Activated CD8-positive, alpha-beta memory T cell treated with anti-CD3 and anti-CD28 coated beads, Interleukin-2, amount 50 U/mL, for 1 hour (primary cell): ENCODE measurements around the gene UGT1A4.

Experiments
- DNase-seq: peaks from one replicate; pipeline ENCODE4 v3.0.0-alpha.2; 2020; ENCODE audit errors: extremely low read depth

Gene UGT1A4

DNA sequence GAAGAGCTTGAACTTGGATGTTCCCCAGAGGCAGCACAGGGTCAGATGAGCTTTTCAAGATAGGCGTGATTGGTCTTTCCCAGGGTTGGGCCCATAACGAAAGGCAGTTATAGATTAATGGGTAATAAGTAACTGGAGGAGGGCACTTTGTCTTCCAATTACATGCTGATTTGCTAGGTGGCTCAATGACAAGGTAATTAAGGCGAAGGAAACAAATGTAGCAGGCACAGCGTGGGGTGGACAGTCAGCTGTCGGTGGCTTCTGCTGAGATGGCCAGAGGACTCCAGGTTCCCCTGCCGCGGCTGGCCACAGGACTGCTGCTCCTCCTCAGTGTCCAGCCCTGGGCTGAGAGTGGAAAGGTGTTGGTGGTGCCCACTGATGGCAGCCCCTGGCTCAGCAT lies at the start of gene UGT1A4:
Gene UGT1A4, plus strand, starts transcription at position 185 of the 400 bp plus-strand sequence. Its CDS starts 85 bp downstream, at position 270.
- no peak for DNase-seq

DNA sequence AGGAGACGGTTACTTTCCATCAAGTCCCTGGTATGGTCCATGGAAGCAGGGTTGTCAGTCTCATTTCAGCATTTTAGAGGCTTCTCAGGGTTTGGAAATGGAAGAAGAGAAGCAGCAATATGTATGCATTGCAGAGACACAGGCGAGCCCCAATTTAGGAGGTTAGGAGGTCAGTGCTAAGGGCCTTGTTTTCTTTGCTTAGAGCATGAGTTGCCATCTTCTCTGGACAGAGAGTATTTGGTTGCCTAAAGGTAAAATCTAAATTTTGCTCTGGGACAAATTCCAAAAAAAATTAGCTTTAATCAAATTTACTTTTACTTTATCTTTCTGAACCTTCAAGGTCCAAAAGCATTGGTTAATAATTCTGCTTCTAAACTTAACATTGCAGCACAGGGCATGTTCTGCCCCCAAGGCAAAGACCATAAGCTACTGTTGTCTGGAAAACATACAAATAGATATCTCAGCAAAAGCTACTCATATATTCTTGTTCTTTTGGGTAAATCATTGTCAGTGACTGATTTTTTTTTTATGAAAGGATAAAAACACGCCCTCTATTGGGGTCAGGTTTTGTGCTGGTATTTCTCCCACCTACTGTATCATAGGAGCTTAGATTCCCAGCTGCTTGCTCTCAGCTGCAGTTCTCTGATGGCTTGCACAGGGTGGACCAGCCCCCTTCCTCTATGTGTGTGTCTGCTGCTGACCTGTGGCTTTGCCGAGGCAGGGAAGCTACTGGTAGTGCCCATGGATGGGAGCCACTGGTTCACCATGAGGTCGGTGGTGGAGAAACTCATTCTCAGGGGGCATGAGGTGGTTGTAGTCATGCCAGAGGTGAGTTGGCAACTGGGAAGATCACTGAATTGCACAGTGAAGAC lies 47.0 kb upstream of the UGT1A4 start, which contains the start of gene UGT1A9:
Gene UGT1A9, plus strand, starts transcription at position 609 of the 872 bp plus-strand sequence. Its CDS starts 37 bp downstream, at position 646.
- no peak for DNase-seq

DNA sequence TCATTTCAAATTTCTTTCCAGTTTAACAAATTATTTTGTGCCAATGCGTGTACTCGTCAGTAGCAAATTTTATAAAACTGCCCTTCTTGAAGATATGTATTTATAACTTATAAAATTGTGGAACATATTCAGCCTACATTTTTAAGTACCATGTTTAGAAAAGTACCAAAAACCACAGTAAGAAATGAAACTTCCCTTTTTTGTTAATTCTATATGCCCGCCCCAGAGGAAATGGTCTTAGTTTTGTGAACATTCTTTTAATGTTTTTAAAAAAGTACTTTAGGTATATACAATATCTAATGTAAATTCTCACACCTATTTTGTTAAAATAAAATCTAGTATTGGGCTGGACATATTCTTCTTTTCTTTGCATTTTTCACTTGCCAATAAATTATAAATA lies 45.6 kb upstream of the UGT1A4 start:
- no peak for DNase-seq

DNA sequence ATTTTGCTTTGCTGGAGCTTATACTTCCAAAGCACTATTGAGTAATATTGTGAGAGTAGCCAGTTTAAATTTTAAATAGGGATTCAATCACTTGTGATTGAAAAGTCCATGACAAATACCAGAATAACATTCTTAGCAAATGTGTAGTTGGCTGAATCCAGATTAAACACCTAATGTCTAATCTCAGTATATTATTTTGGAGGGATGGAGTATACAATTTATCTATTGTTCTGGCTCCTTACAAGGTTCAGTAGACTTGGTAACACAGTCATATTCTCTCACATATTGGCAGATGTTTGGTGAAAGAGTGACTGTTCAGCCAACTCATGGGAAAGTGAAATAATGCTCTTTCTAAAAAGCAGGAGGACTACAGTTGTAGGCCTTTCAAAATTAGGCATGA lies 44.6 kb upstream of the UGT1A4 start:
- DNase-seq = no peak

- no peak for DNase-seq
Observed at GRCh38 chr2:233674314-233674713, 44.2 kb upstream of the UGT1A4 start.

DNA sequence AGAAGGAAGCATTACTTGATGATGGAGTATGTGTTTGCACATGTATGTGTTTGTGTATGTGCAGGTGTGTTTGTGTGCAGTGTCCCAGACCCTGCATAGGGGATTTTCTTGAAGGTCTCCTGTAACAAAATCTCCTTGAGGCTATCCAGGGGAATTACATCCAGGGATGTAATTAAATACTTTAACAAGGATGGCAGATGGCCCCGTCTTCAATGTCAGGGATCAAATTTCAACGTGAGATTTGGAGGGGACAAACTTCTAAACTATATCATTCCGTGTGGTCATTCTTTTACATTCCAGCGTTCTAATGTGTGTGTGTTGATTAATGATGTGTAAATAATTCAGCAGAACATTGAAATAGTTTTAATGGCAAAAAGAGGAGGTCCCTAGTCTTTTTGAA lies 43.5 kb upstream of the UGT1A4 start:
- DNase-seq = no peak

DNA sequence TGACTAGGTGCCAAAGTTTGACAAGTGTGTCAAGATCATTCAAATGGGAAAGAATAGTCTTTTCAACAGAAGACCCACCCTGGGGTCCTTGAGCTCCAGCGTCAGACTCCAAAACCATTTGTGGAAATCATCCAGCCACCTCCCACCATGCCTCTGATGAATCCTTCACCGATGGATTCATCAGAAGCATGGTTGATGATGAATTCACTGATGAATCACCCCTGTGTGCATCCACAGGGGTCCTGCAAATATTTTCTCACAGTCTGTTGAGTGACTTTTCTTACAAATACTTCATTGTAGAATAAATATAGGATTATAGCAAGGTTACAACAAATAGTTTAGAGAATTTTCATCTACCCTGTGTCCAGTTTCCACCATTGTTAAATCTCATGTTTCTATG lies 42.5 kb upstream of the UGT1A4 start:
- no peak for DNase-seq

DNA sequence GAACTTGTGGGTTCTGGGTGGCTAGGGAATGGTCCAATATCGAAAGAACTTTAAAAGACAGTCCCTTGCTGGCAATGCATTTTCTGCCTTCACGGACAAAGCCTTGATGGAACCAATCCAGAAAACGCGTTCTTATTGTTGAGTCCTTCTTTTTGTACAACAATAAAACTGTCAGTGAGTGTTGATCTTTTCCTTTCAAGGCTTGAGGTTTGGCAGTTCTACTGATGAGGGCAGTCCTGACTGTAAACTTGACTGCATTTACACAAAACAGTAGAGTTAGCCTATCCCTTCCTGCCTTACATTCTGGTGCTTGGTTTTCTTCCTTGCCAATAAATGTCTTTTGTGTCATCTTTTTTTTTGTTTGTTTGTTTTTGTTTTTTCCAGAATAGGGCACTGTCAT lies 39.3 kb upstream of the UGT1A4 start:
- no peak for DNase-seq

DNA sequence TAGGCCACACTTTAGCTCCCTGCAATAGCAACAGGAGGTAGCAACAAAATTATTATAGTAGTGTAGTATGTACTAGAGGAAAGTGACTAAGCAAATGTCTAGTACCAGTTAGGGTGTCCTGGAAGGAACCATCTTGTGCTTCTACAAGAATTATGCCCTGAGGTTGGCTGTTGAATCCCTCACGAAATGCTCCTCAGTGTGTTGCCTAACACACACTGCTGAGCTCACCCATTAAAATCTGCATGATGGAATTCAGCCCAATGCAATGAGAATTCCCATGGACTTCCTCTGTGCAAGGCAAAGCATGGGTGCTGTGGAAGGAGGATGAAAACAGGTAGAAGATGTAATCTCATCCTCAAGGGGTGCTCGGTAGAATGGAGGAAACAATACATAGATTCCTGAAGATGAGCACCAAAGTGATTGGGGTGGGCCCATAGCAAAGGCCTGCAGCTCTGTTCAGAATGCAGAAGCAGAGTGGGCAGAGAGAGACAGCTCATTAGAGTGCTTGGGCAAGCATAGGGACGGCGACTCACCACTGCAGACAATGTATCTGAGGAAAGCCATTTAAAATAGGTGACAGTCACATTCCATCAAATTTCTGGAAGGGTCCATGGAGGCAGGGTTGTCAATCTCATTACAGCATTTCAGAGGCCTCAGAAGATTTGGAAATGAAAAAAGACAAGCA lies 38.0 kb upstream of the UGT1A4 start:
- DNase-seq = no peak

DNA sequence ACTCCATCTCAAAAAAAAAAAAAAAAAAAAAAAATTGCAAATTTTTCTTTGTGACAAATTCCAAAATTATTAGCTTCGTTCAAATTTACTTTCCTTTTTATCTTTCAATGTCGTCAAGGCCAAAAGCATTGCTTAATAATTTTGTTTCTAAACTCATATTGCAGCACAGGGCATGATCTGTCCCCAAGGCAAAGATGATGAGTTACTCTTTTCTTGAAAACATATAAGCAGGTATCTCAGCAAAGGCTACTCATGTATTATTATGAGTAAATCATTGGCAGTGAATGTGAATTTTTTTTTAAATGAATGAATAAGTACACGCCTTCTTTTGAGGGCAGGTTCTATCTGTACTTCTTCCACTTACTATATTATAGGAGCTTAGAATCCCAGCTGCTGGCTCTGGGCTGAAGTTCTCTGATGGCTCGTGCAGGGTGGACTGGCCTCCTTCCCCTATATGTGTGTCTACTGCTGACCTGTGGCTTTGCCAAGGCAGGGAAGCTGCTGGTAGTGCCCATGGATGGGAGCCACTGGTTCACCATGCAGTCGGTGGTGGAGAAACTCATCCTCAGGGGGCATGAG lies 36.9 kb upstream of the UGT1A4 start, which contains the start of gene UGT1A7:
Gene UGT1A7, plus strand, starts transcription at position 381 of the 579 bp plus-strand sequence. Its CDS starts 37 bp downstream, at position 418.
- no peak for DNase-seq

DNA sequence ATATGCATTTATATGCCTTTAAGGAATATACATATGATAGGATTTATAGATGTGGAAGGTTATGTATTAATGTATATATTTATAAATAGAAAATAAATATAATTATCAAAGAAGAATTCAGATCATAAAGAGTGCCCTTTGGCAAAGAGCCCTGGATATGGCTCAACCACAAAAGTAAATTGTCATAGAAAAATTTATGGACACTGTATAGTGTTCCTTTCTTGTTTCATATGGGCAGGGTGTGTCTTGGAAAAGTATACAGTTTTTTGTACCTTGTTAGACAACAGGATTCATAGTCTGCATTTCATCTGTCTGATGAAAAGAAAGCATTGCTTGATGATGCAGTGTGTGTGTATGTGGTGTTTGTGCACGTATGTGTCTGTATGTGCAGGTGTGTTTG lies 33.9 kb upstream of the UGT1A4 start:
- no peak for DNase-seq

DNA sequence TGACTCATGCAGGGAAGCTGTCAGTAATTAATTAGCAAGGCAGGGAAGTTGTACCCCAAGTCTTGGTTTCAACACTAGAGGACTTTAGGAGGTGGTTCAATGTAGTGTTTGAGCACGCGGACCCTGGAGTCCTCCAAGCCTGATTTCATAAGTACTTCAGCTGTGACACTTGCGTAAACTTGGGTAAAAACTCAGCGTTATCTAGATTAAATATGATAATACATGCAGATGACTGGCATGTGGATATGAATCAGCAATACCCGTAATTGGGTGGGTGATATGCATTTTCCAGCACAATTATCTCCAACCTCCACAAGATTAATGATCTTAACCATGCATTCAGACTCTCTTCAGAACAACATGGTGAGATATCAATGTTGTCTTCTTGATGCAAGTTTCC lies 31.6 kb upstream of the UGT1A4 start:
- no peak for DNase-seq

GRCh38 chr2:233688341-233688740 lies 30.2 kb upstream of the UGT1A4 start:
- no peak for DNase-seq

- DNase-seq = no peak
Observed at GRCh38 chr2:233689031-233689430, 29.5 kb upstream of the UGT1A4 start.

DNA sequence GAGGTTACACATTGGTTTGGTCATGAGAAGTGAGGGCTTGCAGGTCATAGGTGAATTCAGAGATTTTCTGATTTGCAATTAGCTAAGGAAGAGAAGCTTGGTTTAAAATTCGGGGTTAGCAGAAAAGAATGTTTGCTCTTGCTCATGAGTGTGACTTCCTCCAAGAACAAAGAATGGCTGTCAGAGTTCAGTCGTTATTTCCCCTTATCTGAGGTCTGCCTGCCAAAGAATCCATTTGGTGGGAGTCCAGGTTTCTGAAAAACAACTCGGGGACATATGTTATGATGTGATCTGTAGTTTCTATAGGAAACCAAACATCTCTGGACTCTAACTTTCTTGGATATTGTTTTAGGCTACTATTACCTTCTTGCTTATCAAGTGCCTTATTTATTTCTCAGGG lies 29.0 kb upstream of the UGT1A4 start:
- no peak for DNase-seq

DNA sequence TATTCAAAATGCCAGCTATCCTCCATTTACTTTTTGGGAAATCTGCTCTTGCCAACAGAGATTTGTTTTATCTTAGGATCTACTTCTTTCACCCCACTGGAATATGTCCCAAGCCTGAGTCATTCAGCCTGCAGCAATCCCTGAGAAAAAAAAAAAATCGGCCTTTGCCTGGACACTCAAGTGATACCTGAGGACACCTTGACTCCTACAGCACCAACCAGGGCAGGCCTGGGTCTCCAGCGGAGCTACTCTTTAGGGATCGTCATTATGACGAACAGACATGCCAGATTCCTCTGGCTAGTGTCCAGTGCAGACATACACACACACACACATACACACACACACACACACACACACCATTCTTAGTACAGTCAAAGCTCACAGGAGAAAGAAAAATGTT lies 28.1 kb upstream of the UGT1A4 start:
- DNase-seq = no peak

DNA sequence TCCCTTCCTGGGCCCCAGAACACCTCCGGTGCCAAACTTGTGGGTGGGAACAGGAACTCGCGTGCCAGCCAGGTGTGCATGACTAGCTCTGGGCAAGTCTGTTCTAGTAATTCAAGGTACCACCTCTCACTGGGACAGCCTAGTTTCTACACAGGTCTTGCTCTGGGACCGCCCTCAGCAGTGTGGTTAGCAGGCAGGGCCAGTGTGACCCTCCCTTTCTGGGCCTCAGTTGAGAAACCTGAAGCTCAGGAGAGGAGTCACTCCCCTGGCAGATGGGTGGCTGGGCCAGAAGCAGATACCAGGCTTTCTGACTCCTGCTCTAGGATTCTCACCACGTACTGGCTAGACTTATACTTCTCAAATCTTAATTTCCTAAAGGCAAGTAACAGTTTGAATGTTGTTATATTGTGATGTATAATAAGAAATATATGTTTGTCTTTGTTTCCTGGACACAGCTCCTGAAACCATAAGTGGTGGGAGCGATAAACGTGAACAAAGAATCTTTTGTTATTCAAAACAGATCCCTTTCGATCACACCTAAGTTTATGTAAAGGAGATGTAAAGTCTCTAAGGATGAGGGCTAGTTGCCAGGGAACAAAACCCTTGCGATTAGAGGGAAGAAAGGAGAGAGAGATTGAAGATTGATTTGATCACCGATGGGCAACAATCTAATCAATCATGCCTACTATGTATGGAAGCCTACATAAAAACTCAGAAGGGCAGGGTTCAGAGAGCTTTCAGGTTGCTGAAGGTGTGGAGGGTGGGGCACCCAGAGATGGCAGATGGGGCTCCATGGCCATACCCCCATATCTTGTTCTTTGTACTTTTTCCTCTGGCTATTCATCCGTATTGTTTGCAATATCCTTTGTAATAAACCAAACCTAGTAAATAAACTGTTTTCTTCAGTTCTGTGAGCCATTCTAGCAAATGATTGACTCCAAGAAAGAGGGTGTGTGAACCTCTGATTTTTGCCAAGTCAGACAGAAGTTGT lies 26.8 kb upstream of the UGT1A4 start:
- DNase-seq = no peak

- no peak for DNase-seq
Observed at GRCh38 chr2:233692648-233693047, 25.9 kb upstream of the UGT1A4 start, which contains the start of gene UGT1A6. TSS of gene UGT1A6 (plus strand) at chr2:233692890. CDS start at chr2:233693005, 115 bp downstream.

- no peak for DNase-seq
Observed at GRCh38 chr2:233693963-233694362, 24.6 kb upstream of the UGT1A4 start.

DNA sequence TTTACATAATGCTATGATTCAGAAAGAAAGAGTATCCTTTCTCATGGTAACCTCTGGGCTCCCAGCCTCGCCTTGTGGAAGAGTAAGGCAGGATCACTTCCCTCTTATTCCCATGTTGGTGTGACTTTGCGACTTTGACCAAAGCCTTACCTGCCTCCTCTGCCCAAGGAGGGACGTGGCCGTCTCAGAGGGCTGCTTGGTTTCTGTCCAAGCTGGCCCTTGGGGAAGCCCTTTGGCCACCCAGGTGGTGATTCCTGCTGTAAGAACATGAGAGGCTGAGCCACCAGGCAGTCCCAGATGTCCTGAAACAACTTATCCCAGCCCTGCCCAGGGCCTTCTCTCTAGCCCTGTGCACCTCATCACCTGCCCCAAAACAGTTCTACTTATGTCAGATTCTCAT lies 19.8 kb upstream of the UGT1A4 start:
- no peak for DNase-seq

DNA sequence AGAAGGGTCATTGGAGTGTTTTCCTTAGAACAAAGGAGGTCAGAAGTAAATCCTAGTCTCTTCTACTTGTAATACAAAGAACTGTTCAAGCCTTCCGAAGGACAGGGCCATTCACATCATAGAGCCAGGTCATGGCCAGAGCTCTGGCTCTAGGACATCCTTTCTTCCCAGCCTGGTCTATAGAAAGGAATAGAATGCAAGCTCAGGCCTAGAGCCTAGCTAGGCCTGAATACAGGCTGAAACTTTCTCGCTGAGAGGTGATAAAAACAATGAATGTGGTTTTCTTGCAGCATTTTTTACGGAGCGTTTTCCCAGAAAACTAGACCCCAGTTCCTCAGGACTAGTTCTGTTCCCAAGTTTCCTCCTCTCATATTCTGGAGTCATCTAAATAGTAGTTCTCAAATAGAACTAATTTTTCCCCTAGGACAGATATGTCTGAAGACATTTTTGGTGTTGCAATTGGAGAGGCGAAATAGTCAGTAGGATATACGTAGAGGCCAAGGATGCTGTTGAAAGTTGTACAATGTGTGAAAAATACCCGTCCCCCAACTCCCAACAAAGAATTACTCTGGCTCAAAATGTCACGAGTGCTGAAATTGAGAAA lies 19.0 kb upstream of the UGT1A4 start:
- no peak for DNase-seq
